GM19025 (cell line): ENCODE results near the gene ELMO1.

Source experiments
- ATAC-seq: cut with Tn5 transposase; IDR thresholded peaks from one replicate; pipeline ENCODE4 v1.9.1; 2021; ENCODE audit warnings: mild to moderate bottlenecking, low read depth, moderate library complexity; ENCODE audit not compliant: unreplicated experiment

ELMO1 gene

GRCh38 chr7:37081436-37081835, 367.2 kb downstream of the ELMO1 start:
- no peak for ATAC-seq

- ATAC-seq: no peak
Observed at GRCh38 chr7:37079420-37079819, 369.2 kb downstream of the ELMO1 start.

- no peak for ATAC-seq
Observed at GRCh38 chr7:37076668-37077067, 372.0 kb downstream of the ELMO1 start.

GRCh38 chr7:37074370-37074769, 374.3 kb downstream of the ELMO1 start:
- no peak for ATAC-seq

GRCh38 chr7:37071124-37071523, 377.5 kb downstream of the ELMO1 start:
- no peak for ATAC-seq

GRCh38 chr7:37070471-37070870, 378.2 kb downstream of the ELMO1 start:
- no peak for ATAC-seq

GRCh38 chr7:37070031-37070430, 378.6 kb downstream of the ELMO1 start:
- ATAC-seq: no peak

- no peak for ATAC-seq
Observed at GRCh38 chr7:37069336-37069735, 379.3 kb downstream of the ELMO1 start.

- ATAC-seq: no peak
Observed at GRCh38 chr7:37068902-37069301, 379.8 kb downstream of the ELMO1 start.

GRCh38 chr7:37068038-37068437, 380.6 kb downstream of the ELMO1 start:
- ATAC-seq: no peak

GRCh38 chr7:37065779-37066271, 382.8 kb downstream of the ELMO1 start:
- ATAC-seq: peak; percentile 61

- no peak for ATAC-seq
Observed at GRCh38 chr7:37062560-37062859, 386.2 kb downstream of the ELMO1 start.

GRCh38 chr7:37061849-37062559, 386.7 kb downstream of the ELMO1 start:
- no peak for ATAC-seq

GRCh38 chr7:37056234-37056912, 392.3 kb downstream of the ELMO1 start:
- ATAC-seq: no peak

- ATAC-seq: no peak
Observed at GRCh38 chr7:37054624-37055241, 393.9 kb downstream of the ELMO1 start.

GRCh38 chr7:37052705-37053104, 396.0 kb downstream of the ELMO1 start:
- no peak for ATAC-seq

- ATAC-seq: no peak
Observed at GRCh38 chr7:37050801-37051200, 397.9 kb downstream of the ELMO1 start.

GRCh38 chr7:37048674-37049073, 400.0 kb downstream of the ELMO1 start:
- ATAC-seq: no peak

- ATAC-seq: no peak
Observed at GRCh38 chr7:37047260-37047659, 401.4 kb downstream of the ELMO1 start.

GRCh38 chr7:37046531-37047079, 402.1 kb downstream of the ELMO1 start:
- ATAC-seq: no peak

GRCh38 chr7:37045681-37046179, 402.9 kb downstream of the ELMO1 start:
- ATAC-seq: no peak
